HG02623 (cell line): Measurements from ENCODE around the gene GRIK4.

Source experiments
- ATAC-seq: cut with Tn5 transposase; IDR thresholded peaks from one replicate; pipeline ENCODE4 v1.9.1; 2021; ENCODE audit warnings: moderate library complexity; ENCODE audit not compliant: unreplicated experiment

GRIK4 gene

DNA sequence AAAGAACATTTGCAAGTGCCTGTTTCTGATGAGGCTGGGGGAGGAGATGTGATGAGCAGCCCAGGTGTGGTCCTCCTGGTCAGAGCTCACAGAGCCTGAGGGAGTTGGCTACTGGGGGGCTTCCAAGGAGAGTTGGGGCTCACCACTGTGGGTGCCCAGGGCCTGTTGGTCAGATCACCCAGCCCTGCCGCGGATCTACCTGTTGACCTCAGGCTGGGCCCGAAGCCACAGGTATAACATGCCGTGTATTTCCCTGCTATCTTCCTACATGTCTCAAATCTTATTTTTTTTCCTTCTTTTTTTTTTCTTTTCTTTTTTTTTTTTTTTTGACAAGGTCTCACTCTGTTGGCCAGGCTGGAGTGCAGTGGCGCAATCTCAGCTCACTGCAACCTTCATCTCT lies 312.7 kb downstream of the GRIK4 start:
- no peak for ATAC-seq

DNA sequence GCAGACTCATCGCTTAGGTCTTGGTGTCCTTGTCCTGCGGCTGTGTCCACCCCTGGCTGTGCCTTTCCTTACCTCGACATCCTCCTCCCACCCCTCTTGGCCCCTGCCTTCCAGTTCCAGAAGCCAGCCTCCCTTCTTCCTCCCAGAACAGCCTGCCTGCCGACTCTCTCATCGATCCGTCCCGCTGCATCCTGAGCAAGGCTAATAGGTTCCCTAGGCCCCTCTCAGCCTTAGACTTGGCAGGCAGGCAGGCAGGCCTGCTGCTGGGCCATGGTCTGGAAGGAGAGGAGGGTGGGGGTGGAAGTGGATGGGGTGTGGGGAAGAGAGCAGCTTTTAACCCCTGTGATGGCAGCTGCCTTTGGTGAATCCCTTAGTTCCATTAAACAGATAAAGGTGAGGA lies 315.6 kb downstream of the GRIK4 start:
- ATAC-seq, result no peak

DNA sequence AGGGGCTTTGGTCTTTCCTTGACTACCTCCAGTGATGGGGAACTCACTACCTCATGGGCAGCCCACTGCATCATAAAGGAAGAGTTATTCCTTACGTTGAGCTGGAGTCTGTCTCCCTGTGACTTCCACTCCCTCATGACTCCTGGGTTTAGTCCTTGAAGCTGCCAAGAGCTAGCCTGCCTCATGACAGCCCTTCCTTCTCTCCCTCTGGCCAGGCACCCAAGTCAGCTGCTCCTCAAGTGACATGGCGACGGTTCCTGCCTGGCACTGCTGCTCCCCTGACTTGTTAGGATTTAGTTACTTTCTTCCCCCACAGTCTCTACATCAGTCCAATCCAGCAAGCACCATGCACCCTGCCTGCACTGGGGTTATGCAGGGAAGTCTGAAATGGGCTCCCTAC lies 316.3 kb downstream of the GRIK4 start:
- ATAC-seq, result no peak

DNA sequence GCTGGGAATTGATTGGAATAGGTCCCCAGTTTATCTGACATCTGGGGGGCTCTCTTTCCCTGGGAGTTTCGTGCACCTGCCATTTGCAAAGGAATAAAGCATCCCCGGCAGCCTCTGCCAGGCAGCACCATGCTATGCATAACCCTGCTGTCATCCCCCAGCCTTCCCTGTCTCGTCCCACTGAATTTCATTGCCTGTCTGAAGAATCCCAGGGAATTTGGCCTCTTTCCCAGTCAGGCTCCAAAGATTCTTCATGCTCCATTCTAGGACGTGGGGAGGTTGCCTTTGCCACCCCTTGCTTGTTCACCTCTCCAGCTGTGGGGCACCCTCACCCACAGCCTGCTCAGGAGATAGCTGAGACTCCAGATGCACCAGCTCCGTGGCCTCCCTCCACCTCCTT lies 317.3 kb downstream of the GRIK4 start:
- no peak for ATAC-seq

DNA sequence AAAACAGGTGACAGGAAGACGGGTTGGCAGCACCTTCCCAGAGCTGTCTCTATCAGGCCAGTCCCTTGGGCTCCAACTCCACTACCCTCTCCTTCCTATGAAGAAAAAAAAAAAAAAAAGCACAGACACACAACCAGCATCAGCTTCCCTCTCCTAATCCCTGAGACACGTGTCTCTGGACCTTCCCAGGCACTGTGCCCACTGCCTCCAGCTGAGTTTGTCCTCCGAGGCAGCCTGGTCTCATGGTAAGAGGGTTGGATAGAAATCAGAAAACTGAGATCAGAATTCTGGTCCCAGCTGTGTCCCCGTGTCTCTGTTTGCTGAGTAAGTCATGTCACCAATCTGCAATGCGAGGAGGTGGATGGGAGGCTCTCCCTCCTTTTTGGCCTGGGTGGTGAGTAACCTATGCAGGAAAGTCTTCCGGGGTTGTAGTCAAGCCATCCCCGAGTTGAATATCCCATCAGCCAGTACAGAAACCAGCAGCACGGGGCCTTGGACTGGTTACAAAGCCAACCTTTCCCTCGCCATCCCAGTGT lies 318.6 kb downstream of the GRIK4 start:
- ATAC-seq, result no peak

DNA sequence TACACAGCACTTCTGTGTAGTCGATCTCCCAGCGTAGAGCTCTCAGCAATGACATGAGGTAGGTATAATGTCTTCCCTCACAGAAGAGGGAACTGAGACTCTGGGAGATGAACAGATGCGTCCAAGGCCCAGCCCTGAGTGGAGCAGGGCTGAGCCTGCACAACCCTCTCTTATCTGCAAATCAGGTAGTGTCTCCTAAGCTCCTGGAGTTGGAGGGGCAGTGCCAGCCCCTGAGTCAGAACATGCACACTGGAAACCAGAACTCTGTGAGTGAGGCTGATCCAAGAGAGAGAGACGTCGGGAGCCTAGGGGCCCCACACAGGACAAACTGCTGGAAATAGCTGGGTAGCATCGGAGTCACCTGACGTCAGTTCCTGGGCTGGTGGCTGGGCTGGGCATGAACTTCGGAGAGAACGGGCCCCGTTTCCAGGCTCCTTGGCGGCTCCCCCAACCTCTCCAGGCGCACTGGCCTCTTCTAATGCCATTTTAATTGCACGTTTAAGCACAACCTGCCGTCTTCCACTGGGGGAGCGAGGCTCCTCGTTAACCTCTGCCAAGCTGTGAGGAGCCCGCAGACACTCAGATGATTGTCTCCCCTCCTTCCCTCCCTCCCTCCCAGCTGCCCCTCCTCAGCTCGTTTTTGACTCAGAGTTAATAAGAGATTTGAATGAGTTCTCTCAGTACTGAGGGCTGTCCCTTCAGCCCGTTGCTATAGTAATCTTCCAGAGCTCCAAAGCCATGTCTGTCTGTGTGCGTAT lies 321.1 kb downstream of the GRIK4 start:
- no peak for ATAC-seq

DNA sequence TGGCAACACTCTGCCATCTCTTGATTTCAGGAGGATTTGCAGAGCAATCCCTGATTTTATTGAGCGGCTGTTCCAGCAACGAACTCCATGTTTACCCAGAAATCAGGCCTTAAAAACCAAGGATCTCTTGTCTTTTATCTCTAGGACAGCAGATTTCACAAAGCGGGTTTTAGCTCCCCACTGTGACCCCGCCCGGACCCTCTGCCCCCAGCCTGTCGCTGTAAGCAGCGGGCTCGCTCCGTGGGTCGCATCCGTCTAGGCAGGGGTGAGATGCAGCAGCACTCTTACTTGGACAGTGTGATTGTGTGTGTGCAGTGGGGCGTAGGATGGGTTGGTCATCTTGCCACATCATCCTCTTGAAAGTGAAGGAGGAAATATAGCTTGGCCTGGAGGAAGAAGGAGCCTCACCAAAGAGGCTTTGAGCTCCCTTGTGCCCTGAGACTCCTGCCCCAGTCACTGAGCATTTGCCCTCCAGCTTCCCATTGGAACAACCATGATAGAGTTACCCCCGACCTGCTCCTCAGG lies 323.2 kb downstream of the GRIK4 start:
- no peak for ATAC-seq

DNA sequence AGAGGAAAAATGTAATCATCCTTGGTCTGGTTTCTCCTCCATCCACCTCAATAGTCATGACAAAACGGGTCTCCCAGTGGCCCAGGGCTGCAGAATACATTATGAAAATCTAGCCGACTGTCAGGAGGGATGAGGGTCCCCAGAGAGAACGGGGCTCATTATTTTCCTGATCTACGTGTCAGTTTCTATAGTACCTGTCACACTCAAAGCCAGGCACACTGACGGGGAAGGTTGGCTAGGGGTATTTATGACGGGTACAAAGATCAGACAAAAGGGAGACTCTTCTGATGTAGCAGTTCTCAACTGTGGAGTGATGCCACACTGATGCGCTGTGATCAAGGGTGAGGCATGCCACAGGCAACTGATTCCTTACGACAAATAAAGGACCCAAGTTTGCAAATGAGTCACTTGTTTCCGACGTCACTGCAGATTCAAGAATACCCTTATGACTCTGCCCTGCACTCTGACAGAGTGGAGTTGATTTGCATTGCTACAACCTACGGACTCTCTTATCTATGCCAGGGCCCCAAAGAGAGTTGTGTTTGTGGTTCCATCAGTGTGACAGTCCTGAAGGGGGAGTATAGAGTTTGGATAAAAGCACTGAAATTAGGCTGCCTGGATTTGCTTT lies 324.2 kb downstream of the GRIK4 start:
- ATAC-seq, result peak; percentile 86

DNA sequence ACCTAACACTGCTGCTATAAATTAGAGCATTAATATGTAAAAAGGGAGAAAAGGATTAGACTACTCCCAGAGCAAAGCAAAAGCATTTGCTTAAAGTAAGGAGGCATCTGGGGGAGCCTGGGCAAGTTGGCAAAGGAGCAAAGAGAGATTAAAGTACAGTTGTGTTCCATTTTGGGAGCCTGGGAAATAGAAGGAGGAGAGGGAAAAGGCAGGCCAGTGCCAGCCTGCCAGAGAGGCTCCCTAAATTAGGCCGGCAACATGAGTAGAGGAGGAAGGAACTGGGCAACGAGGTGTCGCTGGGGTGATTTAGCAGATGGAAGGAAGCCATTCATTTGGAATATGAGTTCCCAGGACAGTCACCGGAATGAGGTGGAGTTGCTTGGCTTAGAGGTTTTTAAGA lies 326.1 kb downstream of the GRIK4 start:
- no peak for ATAC-seq

DNA sequence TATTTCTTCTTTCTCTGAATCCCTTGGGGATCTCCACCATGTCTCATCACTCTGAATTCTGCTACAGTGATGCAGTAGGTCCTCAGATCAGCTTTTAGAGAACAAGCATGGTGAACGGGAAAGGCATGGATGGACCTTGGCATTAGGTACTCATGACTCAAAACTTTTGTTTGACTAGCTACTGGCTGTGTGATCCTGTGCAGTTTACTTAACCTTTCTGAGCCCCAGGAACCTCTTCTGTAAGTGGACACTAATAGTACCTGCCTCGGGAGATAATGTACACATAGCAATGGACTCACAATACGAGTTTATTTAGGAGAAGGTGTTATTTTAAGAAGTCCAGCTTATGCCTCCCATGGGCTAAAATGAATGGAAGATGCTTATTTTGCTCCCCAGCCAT lies 327.7 kb downstream of the GRIK4 start:
- ATAC-seq, result no peak

DNA sequence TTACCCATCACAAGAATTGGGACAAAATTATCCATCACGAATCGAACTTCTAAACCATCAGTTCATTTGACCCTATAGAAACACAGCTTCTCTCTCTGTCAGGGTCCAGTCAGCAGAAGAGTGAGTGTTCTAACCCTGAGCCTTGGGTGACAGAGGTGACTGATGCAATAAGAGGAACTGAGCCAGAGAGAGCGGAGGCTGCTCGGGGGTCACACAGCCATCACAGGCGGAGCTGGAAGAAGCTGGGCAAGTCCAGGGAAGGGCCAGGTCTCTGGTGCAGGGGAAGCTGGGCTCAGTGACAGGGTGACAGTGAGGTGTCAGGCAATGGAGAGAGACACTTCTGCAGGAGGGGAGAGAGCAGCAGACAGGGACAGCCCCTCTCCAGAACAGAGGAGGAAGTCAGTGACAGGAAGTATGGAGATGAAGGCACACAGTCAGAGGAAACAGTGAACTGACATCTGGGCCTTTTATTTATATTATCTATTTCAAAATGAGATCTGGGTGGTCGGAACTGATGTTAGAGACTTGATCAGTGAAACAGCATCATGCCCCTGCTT lies 328.4 kb downstream of the GRIK4 start:
- ATAC-seq, result no peak

DNA sequence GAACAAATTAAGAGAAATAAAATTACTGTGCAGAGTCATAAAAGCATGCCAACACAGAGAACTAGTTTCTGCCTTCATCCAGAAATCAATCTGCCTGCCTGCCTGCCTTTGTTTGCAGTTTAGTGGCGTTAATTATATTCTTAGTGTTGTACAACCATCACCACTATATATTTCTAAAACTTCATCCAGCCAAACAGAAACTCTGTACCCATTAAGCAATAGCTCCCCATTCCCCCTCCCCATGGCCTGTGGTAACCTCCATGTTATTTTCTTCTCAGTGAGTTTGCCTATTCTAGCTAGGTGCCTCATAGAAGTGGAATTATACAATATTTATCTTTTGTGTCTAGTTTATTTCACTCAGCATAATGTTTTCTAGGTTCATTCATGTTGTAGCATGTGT lies 329.1 kb downstream of the GRIK4 start:
- ATAC-seq, result no peak

DNA sequence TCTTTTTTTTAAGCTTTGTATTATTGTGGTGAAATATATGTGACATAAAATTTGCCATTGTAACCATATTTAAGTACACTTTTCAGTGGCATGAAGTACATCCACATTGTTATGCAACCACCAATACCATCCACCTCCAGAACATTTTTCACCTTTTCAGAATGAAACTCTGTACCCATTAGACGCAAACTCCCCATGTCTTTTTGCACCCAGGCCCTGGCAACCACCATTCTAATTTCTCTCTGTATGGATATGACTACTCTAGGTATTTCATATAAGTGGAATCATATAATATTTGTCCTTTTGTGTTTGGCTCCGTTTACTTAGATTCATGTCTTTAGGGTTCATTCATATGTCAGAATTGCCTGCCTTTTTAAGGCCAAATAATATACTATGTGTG lies 329.5 kb downstream of the GRIK4 start:
- no peak for ATAC-seq

DNA sequence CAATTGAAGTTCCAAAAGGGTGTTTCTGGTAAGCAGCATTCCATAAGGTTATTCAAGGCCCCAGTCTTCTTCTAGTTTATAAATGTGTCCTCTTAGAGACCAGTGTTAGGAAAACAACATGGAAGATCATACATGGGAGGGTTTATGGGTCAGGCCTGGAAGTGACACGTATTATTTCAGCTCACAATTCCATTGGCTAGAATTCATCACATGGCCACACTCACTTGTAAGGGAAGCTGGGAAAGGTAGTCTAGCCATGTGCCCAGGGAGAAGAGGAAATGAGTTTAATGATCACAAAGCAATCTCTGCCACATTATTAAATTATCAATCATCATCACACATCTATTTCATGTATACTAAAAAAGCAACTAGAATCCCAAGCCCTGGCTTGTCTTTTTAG lies 330.6 kb downstream of the GRIK4 start:
- ATAC-seq, result no peak

DNA sequence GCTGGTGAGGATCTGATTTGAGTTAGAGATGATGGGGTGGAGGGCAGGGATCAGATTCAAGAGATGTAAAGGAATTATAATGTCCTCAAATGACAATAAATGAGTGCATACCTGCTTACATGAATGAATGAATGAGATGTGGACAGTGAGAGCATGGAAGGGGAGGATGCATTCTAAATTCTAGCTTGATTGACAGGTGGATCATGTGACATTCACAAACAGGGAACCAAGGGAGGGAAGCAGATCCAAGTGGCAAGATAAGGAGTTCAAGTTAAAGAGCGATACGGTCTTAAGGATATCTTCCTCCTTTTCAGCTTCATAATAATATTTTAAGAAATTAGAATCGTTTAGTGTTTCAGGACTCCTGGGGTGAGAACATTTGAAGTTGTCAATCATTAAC lies 341.9 kb downstream of the GRIK4 start:
- no peak for ATAC-seq

DNA sequence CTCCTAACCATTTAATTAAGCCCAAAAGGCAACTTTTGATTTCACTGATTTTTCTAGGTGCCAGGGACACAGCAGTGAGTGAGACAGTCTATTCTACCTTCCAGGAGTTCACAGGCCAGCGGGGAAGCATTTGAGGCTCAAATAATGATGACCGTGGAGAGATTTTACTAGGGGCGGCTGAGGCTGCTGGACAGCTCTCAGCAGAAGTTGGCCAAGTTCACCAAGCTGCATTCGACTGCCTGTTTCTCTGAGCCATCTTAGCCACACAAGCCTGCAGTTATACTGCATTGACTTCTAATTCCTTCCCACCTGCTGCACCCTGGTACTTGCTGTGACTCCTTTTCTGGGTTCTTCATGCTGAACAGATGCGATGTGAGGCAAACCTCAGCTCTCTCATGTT lies 343.4 kb downstream of the GRIK4 start:
- no peak for ATAC-seq

DNA sequence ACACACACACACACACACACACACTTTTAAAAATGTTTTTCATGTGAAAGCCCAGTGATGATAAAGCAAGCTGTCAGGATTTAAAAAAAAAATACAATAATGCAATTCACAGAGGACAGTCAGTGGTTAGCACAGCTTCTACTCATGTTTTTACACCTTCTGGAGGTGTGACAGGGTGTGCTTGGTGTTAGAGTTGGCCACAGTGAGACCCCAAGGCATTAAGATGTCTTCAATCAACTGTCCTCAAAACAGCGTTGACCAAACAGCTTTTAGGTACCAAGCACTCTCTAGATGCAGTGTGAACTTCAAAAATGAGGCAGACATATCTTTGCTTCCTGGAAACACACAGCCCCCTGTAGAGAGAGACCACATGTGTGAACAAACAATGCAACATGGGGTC lies 346.0 kb downstream of the GRIK4 start:
- no peak for ATAC-seq

DNA sequence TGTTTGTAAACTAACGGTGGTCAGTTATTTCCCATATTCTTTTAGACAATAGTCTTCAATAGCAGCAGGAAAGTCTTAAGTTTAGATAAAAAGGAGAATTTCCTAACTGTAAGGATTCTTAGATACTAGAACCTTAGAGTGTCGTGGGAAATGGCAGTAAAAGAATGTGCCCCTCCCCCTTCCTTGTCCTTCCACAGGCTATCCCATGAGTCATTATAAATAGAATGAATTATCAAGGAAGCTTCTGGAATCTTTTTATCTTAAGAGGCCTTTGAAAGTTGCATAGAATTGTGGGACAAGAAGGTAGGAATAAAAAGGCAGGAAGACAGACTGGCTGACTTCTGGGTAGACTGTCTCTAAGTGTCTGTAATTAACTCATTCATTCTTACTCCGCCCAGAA lies 347.2 kb downstream of the GRIK4 start:
- no peak for ATAC-seq

DNA sequence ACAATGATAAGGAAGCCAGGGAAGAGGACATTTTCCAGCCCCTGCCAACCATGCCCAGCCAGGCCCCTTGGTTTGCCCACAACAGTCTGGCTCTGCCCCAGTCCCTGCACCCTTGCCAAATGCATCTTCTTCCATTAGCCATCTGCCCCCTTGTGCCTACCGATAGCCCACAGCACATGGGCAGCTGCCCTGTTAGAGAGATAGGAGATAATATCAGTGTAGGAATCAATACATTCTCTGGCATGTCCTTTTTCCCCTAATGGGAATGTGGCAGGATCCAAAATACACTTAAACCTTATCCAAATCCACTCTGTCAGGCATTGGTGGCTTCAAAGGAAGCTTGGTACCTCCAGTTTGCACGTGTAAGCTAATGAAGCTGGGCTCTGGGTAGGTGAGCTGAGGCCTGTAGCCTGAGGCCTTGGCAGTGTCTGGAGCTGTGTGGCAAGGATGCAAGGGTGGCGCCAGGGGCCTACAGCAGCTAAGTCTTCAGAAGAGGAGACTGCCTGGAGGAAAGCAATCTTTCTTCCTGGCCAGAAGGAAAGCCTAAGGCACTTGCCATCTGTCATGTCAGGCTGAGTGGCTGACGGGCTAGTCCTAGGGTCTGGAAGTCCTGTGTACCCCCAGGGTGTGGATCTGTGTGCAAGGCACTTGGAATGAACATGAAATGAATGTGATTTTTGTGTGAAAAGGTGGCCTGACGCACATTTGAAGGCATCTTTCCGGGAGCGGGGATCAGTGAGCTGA lies 348.2 kb downstream of the GRIK4 start:
- no peak for ATAC-seq

DNA sequence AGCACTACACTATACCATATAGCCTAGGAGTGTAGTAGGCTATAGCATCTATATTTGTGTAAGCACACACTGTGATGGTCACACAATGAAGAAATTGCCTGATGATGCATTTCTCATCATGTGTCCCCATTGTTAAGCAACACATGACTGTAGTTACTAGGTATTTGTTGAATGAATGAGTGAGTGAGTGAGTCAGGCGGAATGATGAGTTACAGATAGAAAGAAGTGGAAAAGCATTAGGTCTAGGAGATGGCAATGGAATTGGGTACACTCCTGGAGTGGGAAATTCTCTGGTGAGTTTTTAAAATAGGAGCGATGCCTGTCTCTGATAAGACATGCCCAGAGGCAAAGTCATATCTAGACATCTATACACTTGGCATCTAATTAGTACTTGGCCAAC lies 351.8 kb downstream of the GRIK4 start:
- no peak for ATAC-seq

DNA sequence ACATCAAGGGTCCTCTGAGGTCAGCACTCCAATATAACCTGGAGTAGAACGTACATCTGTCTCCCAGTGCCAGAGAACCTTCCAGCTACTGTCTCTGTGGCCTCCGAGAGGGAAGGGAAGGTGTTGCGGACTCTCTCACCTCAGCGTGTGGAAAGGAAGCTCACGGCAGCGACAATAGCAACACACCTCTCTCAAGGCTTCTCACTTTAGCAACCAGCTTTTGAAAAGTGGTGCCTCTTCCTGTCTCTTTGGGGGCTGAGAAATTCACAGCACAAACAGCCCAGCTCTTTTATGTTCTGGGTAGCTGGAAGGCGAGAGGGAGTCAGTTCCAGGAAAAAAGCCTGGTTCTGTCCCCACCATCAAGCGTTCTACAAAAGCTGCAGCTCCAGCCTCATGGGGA lies 355.5 kb downstream of the GRIK4 start:
- ATAC-seq, result no peak
